Peyer's patch (tissue), 4 donors: ENCODE measurements around the gene ZFPM1.

ENCODE experiments used
- POLR2A ChIP-seq, 2 donors: fragments of 450-650 bp; IDR thresholded peaks; one replicate each; pipeline ENCODE4 v1.5.1; 2017; ENCODE audit warnings: antibody characterized with exemption in 2 of 2, mild to moderate bottlenecking in 2 of 2, moderate library complexity in 2 of 2
- TF ChIP-seq, protein P1 (sequence below), 6 experiments: fragments of 450-650 bp in 4 of 6; fragments of 200-600 bp in 2 of 6; sonication (generic) in 1 of 6; IDR thresholded peaks; one replicate each; pipeline ENCODE4 v1.5.1; 2017 to 2019; ENCODE audit warnings: antibody characterized with exemption in 6 of 6, mild to moderate bottlenecking in 3 of 6, moderate library complexity in 1 of 6

DNA sequence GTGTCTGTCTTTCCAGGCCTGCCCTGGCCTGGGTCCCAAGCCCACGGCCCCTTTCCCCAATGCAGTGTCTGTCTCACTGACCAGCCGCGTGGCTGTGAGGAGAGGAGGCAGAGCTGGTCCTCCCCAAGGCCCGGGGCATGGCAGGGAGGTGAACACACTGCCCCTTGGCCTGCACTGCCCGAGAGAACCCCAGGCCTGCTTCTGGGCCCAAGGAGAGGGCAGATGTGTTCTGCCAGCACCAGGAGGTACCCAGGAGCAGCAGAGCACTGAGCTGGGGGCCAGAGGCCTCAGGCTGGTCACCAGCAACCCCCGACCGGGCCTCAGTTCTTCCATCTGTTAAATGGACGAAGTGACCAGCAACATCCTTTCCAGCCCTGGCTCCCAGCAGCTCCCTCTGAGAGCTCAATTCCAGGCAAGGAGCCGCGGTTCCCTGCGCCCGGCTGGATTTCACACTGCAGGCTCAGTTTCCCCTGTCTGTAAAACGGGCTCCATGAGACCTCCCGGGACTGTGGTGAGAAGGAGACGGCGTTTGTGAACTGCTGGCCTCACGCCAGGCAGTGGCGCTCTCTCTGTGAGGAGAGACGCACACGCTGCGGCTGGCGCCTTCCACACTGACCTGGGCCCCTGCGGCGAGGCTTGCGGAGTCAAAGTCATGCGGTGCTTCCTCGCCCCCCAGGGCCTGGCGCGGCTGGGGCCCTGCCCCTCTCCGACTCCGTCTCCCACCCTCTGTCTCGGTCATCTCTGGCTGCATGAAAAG is 8.1 kb upstream of the ZFPM1 start:
- TF ChIP-seq POLR2A (IDR thresholded peaks at IDR 0.05): no peak
- TF ChIP-seq, protein P1, sequence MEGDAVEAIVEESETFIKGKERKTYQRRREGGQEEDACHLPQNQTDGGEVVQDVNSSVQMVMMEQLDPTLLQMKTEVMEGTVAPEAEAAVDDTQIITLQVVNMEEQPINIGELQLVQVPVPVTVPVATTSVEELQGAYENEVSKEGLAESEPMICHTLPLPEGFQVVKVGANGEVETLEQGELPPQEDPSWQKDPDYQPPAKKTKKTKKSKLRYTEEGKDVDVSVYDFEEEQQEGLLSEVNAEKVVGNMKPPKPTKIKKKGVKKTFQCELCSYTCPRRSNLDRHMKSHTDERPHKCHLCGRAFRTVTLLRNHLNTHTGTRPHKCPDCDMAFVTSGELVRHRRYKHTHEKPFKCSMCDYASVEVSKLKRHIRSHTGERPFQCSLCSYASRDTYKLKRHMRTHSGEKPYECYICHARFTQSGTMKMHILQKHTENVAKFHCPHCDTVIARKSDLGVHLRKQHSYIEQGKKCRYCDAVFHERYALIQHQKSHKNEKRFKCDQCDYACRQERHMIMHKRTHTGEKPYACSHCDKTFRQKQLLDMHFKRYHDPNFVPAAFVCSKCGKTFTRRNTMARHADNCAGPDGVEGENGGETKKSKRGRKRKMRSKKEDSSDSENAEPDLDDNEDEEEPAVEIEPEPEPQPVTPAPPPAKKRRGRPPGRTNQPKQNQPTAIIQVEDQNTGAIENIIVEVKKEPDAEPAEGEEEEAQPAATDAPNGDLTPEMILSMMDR (IDR thresholded peaks at IDR 0.05): no peak
